ENCODE results near the gene TMEM200A. TPM values are rescaled to one million over a fixed set of nuclear protein-coding genes. Genes with fewer than 3 reads are reported as not detected.

The TMEM200A gene
- total RNA-seq, 1 donor from 2014 or later: 1.3 TPM

DNA sequence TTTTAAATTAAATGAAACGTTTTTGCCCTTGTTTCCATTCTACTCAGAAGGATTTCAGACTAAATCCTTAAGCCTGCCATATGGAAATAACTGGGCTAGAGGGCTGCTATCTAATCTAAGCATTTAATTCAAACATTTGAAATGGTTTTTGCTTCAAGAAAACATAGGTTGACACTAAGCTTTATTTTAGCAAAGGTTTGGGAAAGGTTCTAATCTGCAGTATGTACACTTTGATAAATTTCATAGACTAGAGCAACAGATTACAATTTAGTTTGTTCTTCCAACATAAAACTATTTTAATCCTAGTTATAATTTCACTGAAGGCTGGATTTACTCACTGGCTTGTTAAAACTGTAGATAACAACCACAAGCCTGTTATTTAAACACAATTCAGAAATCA is 72.1 kb downstream of the TMEM200A start:
- peaks cover 3% of the 10 kb centered on the region for H3K27me3 Mint-ChIP-seq (ENCODE audit: low read depth)
- no peak overlapping the region for H3K4me3 Mint-ChIP-seq (ENCODE audit: low read depth)
- peaks cover 4% of the 10 kb centered on the region for H3K36me3 Mint-ChIP-seq (ENCODE audit: low read depth)
- no peaks in the 10 kb centered on the region for H3K9me3 Mint-ChIP-seq
- intact Hi-C loops (cut with micrococcal nuclease): no loop called here
- no peak for DNase-seq (ENCODE audit: low spot score)
- H3K4me1 Mint-ChIP-seq (ENCODE audit: low read depth): no peaks in the 10 kb centered on the region
- H3K27ac Mint-ChIP-seq: no peak overlapping the region

DNA sequence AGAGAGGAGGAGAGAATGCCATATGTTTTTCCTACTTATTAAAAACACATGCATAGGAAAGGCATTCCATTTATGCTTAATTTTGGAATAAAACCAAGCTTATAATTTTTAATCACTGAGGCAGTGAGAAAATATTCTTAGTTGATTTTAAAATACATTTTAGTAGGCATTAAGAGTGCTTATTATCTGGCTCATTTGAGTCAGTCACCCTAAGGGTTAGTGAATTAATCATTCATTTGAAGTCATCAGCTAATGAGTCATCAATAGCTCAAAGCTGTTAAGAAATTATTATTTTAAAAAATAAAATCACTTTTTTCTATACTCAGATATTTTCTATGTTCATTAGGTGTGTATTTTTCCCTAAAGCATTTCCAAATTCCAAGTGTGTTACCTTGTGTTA is 81.6 kb downstream of the TMEM200A start:
- no peak for DNase-seq (ENCODE audit: low spot score)
- intact Hi-C loops (cut with micrococcal nuclease): no loop called here
- Mint-ChIP-seq H3K27ac (no peak overlapping the region), H3K4me3 (ENCODE audit: low read depth) (no peak overlapping the region), H3K27me3 (ENCODE audit: low read depth) (no peaks in the 10 kb centered on the region), H3K36me3 (ENCODE audit: low read depth) (no peaks in the 10 kb centered on the region), H3K9me3 (no peaks in the 10 kb centered on the region), H3K4me1 (ENCODE audit: low read depth) (no peaks in the 10 kb centered on the region)

GRCh38 chr6:130452336-130452735 is 86.5 kb downstream of the TMEM200A start:
- Mint-ChIP-seq H3K36me3 (ENCODE audit: low read depth) (no peaks in the 10 kb centered on the region), H3K4me3 (ENCODE audit: low read depth) (no peak overlapping the region), H3K27me3 (ENCODE audit: low read depth) (no peaks in the 10 kb centered on the region), H3K27ac (no peak overlapping the region), H3K9me3 (no peaks in the 10 kb centered on the region), H3K4me1 (ENCODE audit: low read depth) (no peaks in the 10 kb centered on the region)
- intact Hi-C loops (cut with micrococcal nuclease): no loop called here
- DNase-seq (ENCODE audit: low spot score): no peak

GRCh38 chr6:130453230-130453629 is 87.4 kb downstream of the TMEM200A start:
- H3K27ac Mint-ChIP-seq: no peak overlapping the region
- H3K27me3 Mint-ChIP-seq (ENCODE audit: low read depth): no peaks in the 10 kb centered on the region
- peaks cover 1% of the 10 kb centered on the region for H3K4me1 Mint-ChIP-seq (ENCODE audit: low read depth)
- intact Hi-C loops (cut with micrococcal nuclease): no loop called here
- H3K36me3 Mint-ChIP-seq (ENCODE audit: low read depth): no peaks in the 10 kb centered on the region
- DNase-seq (ENCODE audit: low spot score): no peak
- H3K4me3 Mint-ChIP-seq (ENCODE audit: low read depth): no peak overlapping the region
- H3K9me3 Mint-ChIP-seq: no peaks in the 10 kb centered on the region

DNA sequence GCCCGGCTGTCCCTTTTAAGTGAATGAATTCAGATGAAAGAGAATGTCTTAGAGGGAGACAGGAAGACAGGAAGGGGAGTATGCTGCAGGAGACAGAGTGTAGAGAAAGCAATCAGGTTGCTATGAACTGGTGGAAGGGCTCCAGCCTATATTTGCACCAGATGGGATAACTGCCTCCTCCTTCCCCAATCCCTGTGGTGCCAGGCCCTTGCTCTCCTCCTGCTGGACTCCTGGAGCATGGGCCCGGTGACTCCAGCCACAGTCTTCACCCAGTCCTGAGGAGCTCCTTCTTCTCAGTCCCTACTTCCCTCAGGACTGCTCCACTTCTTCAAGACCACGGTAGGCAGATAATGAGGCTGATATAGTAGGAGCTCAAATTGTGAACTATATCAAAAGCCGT is 91.8 kb downstream of the TMEM200A start:
- Mint-ChIP-seq H3K4me3 (ENCODE audit: low read depth) (no peak overlapping the region), H3K27me3 (ENCODE audit: low read depth) (peaks cover 10% of the 10 kb centered on the region), H3K27ac (no peak overlapping the region), H3K4me1 (ENCODE audit: low read depth) (peaks cover 9% of the 10 kb centered on the region), H3K9me3 (no peaks in the 10 kb centered on the region), H3K36me3 (ENCODE audit: low read depth) (no peaks in the 10 kb centered on the region)
- intact Hi-C loops (cut with micrococcal nuclease): no loop called here
- DNase-seq (ENCODE audit: low spot score): no peak

- H3K4me3 Mint-ChIP-seq (ENCODE audit: low read depth): no peak overlapping the region
- intact Hi-C loops (cut with micrococcal nuclease): no loop called here
- H3K27me3 Mint-ChIP-seq (ENCODE audit: low read depth): peaks cover 10% of the 10 kb centered on the region
- no peak for DNase-seq (ENCODE audit: low spot score)
- H3K36me3 Mint-ChIP-seq (ENCODE audit: low read depth): no peaks in the 10 kb centered on the region
- H3K9me3 Mint-ChIP-seq: no peaks in the 10 kb centered on the region
- H3K4me1 Mint-ChIP-seq (ENCODE audit: low read depth): peaks cover 9% of the 10 kb centered on the region
- H3K27ac Mint-ChIP-seq: no peak overlapping the region
Observed at GRCh38 chr6:130459316-130459715, 93.5 kb downstream of the TMEM200A start.

GRCh38 chr6:130460934-130461333 is 95.1 kb downstream of the TMEM200A start:
- intact Hi-C loops (cut with micrococcal nuclease): no loop called here
- Mint-ChIP-seq H3K36me3 (ENCODE audit: low read depth) (no peaks in the 10 kb centered on the region), H3K27me3 (ENCODE audit: low read depth) (peaks cover 10% of the 10 kb centered on the region), H3K4me3 (ENCODE audit: low read depth) (no peak overlapping the region), H3K4me1 (ENCODE audit: low read depth) (peaks cover 9% of the 10 kb centered on the region), H3K9me3 (no peaks in the 10 kb centered on the region), H3K27ac (no peak overlapping the region)
- no peak for DNase-seq (ENCODE audit: low spot score)

DNA sequence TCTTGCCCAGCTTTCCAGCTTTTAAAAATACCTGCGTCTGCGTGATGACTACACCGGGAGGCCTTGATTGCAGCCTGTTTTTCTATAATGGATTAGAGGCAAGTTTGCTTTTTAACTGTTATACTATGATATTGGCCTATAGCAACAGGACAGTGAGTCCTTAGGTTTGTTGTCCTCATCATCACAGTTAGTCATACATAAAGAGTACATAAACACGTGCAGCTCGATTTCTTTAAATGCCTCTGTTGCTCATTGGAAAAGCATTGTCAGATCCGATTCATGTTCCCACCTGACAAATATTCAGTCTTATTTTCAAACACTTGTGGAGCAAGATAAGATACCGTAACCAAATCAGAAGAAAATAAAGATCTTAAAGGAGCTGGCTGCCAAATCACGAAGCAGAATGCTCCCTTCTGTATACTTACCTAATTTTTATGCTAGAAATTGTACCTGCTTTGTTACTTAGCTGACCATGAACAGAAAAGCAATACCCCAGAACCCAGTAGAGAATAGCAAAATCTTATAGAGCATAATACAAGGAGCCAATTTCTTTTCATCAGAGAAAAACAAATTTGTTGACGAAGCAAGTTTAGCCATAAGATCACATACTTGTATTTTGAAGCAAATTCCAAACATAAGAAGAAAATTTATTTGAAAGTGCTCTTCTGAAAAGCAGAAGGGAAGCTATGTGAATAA is 100.4 kb downstream of the TMEM200A start:
- H3K4me1 Mint-ChIP-seq (ENCODE audit: low read depth): peaks cover 10% of the 10 kb centered on the region
- H3K36me3 Mint-ChIP-seq (ENCODE audit: low read depth): no peaks in the 10 kb centered on the region
- intact Hi-C loops (cut with micrococcal nuclease): no loop called here
- no peak for DNase-seq (ENCODE audit: low spot score)
- H3K9me3 Mint-ChIP-seq: no peaks in the 10 kb centered on the region
- peaks cover 5% of the 10 kb centered on the region for H3K27me3 Mint-ChIP-seq (ENCODE audit: low read depth)
- no peak overlapping the region for H3K27ac Mint-ChIP-seq
- H3K4me3 Mint-ChIP-seq (ENCODE audit: low read depth): no peak overlapping the region

DNA sequence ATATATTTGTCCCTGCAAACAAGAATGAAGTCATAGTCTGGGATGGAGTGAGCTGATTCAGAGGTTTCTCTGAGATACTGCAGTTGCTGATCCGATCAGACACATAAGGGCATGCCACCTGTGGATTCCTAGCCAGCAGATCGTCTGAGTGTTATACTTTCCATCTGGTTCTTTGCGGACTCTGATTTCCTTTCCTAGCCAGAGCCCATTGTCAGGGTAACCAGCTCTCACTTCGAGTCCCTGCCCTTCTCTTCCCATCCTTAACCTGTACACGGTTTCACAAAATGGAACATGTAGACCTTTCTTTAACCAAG is 100.9 kb downstream of the TMEM200A start:
- no peak for DNase-seq (ENCODE audit: low spot score)
- H3K9me3 Mint-ChIP-seq: no peaks in the 10 kb centered on the region
- H3K27me3 Mint-ChIP-seq (ENCODE audit: low read depth): peaks cover 3% of the 10 kb centered on the region
- no peak overlapping the region for H3K4me3 Mint-ChIP-seq (ENCODE audit: low read depth)
- no peaks in the 10 kb centered on the region for H3K36me3 Mint-ChIP-seq (ENCODE audit: low read depth)
- no peak overlapping the region for H3K27ac Mint-ChIP-seq
- intact Hi-C loops (cut with micrococcal nuclease): no loop called here
- H3K4me1 Mint-ChIP-seq (ENCODE audit: low read depth): peaks cover 8% of the 10 kb centered on the region

DNA sequence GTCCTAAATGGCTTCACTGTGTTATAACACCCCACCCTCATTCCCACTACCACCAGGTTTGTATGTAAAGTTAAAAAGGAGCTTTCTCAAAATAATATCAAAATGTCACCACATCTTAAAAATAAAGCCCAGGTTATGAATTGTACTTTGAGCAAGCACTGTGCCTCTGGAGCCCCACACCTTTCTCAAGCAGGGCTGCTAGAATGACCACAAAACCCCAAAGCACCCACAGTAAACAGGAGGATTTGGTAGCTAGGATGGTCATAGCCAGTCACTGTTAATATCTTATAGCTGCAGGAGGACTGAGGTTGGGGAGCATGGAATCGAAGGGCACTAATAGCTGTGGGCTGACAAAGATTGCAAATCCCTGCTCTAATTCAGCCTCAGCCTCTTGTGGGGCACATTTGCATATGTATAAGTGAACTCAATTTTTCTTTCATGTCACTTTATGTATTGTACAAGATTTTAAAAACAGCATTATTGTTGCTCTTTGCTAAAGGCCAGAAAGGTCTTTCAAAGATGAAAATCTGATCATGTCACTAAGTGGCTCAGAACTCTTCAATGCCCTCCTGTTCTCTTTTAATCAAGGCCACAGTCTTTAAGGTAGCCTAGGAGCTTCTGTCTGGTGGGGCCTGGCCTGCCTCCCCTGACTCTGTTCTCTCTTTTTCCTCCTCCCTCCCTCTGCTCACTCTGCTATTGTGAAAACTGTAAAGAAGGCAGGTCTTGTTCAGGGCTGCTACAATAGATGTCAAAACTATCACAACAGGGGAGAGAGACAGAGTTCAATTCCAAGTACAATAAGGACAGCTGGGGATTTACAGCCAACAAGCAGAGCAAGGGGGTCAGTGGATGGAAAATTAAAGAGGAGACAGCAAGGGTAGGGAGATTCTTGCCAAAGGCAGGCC is 101.6 kb downstream of the TMEM200A start:
- Mint-ChIP-seq H3K27ac (no peak overlapping the region), H3K4me1 (ENCODE audit: low read depth) (peaks cover 5% of the 10 kb centered on the region), H3K36me3 (ENCODE audit: low read depth) (no peaks in the 10 kb centered on the region), H3K27me3 (ENCODE audit: low read depth) (no peaks in the 10 kb centered on the region), H3K9me3 (peaks cover 5% of the 10 kb centered on the region), H3K4me3 (ENCODE audit: low read depth) (no peak overlapping the region)
- DNase-seq (ENCODE audit: low spot score): no peak
- intact Hi-C loops (cut with micrococcal nuclease): no loop called here

GRCh38 chr6:130470766-130471165 is 104.9 kb downstream of the TMEM200A start:
- Mint-ChIP-seq H3K36me3 (ENCODE audit: low read depth) (no peaks in the 10 kb centered on the region), H3K27ac (no peak overlapping the region), H3K9me3 (peaks cover 8% of the 10 kb centered on the region), H3K4me1 (ENCODE audit: low read depth) (peaks cover 7% of the 10 kb centered on the region), H3K4me3 (ENCODE audit: low read depth) (no peak overlapping the region), H3K27me3 (ENCODE audit: low read depth) (no peaks in the 10 kb centered on the region)
- DNase-seq (ENCODE audit: low spot score): no peak
- intact Hi-C loops (cut with micrococcal nuclease): no loop called here

DNA sequence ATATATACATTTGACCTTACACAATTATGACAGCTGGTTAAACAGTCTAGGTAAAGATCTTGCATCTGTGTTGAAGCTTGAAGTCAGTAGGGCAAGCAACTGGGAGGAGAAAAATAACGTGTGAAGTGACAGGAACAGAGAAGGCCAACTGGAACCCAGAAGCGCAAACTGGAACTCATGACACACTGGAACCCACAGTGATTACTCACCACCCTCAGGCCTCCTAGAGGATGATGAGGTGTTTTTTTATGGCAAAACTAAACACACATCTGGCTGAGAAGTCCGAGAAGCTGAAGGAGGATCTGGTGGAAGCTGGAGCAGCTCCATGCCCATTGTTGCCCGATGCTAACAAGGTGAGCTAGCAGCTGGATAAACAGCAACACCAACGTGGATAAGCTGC is 108.1 kb downstream of the TMEM200A start:
- H3K36me3 Mint-ChIP-seq (ENCODE audit: low read depth): no peaks in the 10 kb centered on the region
- peaks cover 2% of the 10 kb centered on the region for H3K4me1 Mint-ChIP-seq (ENCODE audit: low read depth)
- intact Hi-C loops (cut with micrococcal nuclease): no loop called here
- H3K9me3 Mint-ChIP-seq: peaks cover 27% of the 10 kb centered on the region
- H3K4me3 Mint-ChIP-seq (ENCODE audit: low read depth): no peak overlapping the region
- DNase-seq (ENCODE audit: low spot score): no peak
- H3K27ac Mint-ChIP-seq: no peak overlapping the region
- H3K27me3 Mint-ChIP-seq (ENCODE audit: low read depth): no peaks in the 10 kb centered on the region

GRCh38 chr6:130482645-130483390 is 117.0 kb downstream of the TMEM200A start:
- Mint-ChIP-seq H3K9me3 (peaks cover 23% of the 10 kb centered on the region), H3K27me3 (ENCODE audit: low read depth) (no peaks in the 10 kb centered on the region), H3K4me1 (ENCODE audit: low read depth) (peaks cover 16% of the 10 kb centered on the region), H3K27ac (no peak overlapping the region), H3K36me3 (ENCODE audit: low read depth) (peaks cover 11% of the 10 kb centered on the region), H3K4me3 (ENCODE audit: low read depth) (no peak overlapping the region)
- no peak for DNase-seq (ENCODE audit: low spot score)
- intact Hi-C loops (cut with micrococcal nuclease): no loop called here
